H1 (cell line): Measurements from ENCODE around the gene MYO5B. TPM values are rescaled to one million over a fixed set of nuclear protein-coding genes. Genes with fewer than 3 reads are reported as not detected.

Experiments
- KDM1A ChIP-seq: fragments of 200-600, 300-600 bp; sonication (generic); IDR thresholded peaks from 2 replicates; pipeline ENCODE4 v1.7.1; 2016; ENCODE audit warnings: mild to moderate bottlenecking, low read length, borderline replicate concordance
- MAX ChIP-seq: IDR thresholded peaks from 2 replicates; pipeline ENCODE4 v1.6.1; 2012; ENCODE audit warnings: inconsistent platforms
- RXRA ChIP-seq: IDR thresholded peaks from 2 replicates; pipeline ENCODE4 v1.6.1; 2011; ENCODE audit warnings: low read depth, mild to moderate bottlenecking, low read length, moderate library complexity; ENCODE audit not compliant: insufficient read depth
- polyA plus RNA-seq, 7 experiments: library from polyadenylated mRNA; depleted of rRNA in 3 of 7; stranded (reverse) in 5 of 7; unstranded in 2 of 7; fragments of >200 nt in 5 of 7; fragments of 200-250 nt in 2 of 7; gene quantifications; 1 replicate in 5 of 7; 2 replicates in 1 of 7; 4 replicates in 1 of 7; pipeline versions ENCODE4 v1.2.1 to v1.2.3, GENCODE V29; 2011 to 2013; ENCODE audit warnings: missing spikeins in 2 of 7, mixed read lengths in 2 of 7
- total RNA-seq: library from RNA; stranded (reverse); fragmentation: NEBNext Ultra II Directional; extraction: Animal tissue kit (Norgen Biotek cat#: 25700); gene quantifications from 2 replicates; pipeline ENCODE4 v1.2.1, GENCODE V29; 2021

The MYO5B gene
- total and polyA plus RNA-seq, 2 of the 8 experiments (the other 6 are each of a cell fraction or from before 2014, with no cell fraction given), result 6.4 to 7.7 TPM

GRCh38 chr18:49815927-49816326, 379.0 kb downstream of the MYO5B start (continued):
- TF ChIP-seq RXRA (no peak), MAX (no peak), KDM1A (no peak)
- TF ChIP-seq, all 59 proteins: peak for 0
